ENCODE data around the gene NAGLU.

- TF ChIP-seq CTCF (IDR thresholded peaks at IDR 0.05): no peak
- TF ChIP-seq EZH2phosphoT487 (IDR thresholded peaks at IDR 0.05): no peak
- TF ChIP-seq EZH2 (IDR thresholded peaks at IDR 0.05): no peak
Observed at GRCh38 chr17:42553866-42554249, 17.8 kb downstream of the NAGLU start.
